IgD-negative memory B cell (primary cell): ENCODE measurements around the gene TEPSIN. TPM values are rescaled to one million over a fixed set of nuclear protein-coding genes. Genes with fewer than 3 reads are reported as not detected.

Source experiments
- polyA plus RNA-seq: library from polyadenylated mRNA; unstranded; fragments of 300-500 nt; fragmentation: Illumina TruSeq; gene quantifications from one replicate; pipeline ENCODE4 v1.2.3, GENCODE V29; 2021

The TEPSIN gene
- polyA plus RNA-seq, 1 donor from 2014 or later: 15.3 TPM

Other genes starting within 250 kb of the TEPSIN start
- 30.2 TPM for gene CHMP6, start 247.2 kb downstream of the TEPSIN start, polyA plus RNA-seq
- 0.48 TPM for gene BAIAP2, start 203.9 kb downstream of the TEPSIN start, polyA plus RNA-seq
- not detected for gene PVALEF, start 73.5 kb downstream of the TEPSIN start, polyA plus RNA-seq
- 0.29 TPM for gene AATK, start 72.8 kb downstream of the TEPSIN start, polyA plus RNA-seq
- 10.8 TPM for gene CEP131, start 16.1 kb downstream of the TEPSIN start, polyA plus RNA-seq
- 91.8 TPM for gene NDUFAF8, start 263 bp upstream of the TEPSIN start, polyA plus RNA-seq
- 84.5 TPM for gene SLC38A10, start 56.3 kb upstream of the TEPSIN start, polyA plus RNA-seq
- gene BAHCC1, start 156.4 kb upstream of the TEPSIN start, polyA plus RNA-seq: not detected